ENCODE measurements around the gene RASGRP2.

DNA sequence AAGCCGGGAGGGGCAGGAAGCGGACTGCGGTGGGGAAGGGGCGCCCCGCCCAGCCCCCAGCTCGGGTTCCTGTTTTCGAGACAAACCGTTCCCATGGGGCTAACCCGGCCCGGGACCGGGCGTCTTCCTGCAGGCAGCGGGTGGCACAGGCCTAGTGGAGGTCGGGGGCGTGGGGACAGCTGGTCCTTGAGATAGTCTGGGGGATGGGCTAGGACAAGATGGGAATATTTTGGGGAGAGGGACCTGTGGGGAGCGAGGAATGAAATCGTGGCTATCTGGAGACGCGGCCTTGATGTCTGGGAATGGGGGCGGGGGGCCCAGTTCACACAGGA, 1.2 kb upstream of the RASGRP2 start:
- TF ChIP-seq TEAD4 (IDR thresholded peaks at IDR 0.05; ENCODE audit: low read depth, low read length) = no peak
- no peak for TF ChIP-seq RNF2 (IDR thresholded peaks at IDR 0.05; ENCODE audit: borderline replicate concordance, low read depth, low read length, missing control alignments, poor library complexity, severe bottlenecking)
- TF ChIP-seq, protein P1, sequence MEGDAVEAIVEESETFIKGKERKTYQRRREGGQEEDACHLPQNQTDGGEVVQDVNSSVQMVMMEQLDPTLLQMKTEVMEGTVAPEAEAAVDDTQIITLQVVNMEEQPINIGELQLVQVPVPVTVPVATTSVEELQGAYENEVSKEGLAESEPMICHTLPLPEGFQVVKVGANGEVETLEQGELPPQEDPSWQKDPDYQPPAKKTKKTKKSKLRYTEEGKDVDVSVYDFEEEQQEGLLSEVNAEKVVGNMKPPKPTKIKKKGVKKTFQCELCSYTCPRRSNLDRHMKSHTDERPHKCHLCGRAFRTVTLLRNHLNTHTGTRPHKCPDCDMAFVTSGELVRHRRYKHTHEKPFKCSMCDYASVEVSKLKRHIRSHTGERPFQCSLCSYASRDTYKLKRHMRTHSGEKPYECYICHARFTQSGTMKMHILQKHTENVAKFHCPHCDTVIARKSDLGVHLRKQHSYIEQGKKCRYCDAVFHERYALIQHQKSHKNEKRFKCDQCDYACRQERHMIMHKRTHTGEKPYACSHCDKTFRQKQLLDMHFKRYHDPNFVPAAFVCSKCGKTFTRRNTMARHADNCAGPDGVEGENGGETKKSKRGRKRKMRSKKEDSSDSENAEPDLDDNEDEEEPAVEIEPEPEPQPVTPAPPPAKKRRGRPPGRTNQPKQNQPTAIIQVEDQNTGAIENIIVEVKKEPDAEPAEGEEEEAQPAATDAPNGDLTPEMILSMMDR (IDR thresholded peaks at IDR 0.05; ENCODE audit: control extremely low read depth in 1 of 3, insufficient read depth in 1 of 3, low read depth in 1 of 3, low read length in 3 of 3) = no peak
- TF ChIP-seq POLR2A (IDR thresholded peaks at IDR 0.05; ENCODE audit: control extremely low read depth in 1 of 2, low read depth in 2 of 2, low read length in 2 of 2) = no peak
- TF ChIP-seq SP4 (IDR thresholded peaks at IDR 0.05; ENCODE audit: low read length) = no peak
- TF ChIP-seq TBP (IDR thresholded peaks at IDR 0.05; ENCODE audit: low read depth, low read length) = no peak
- TF ChIP-seq SRF (IDR thresholded peaks at IDR 0.05; ENCODE audit: low read depth, low read length) = no peak
- TF ChIP-seq MAFK (IDR thresholded peaks at IDR 0.05; ENCODE audit: low read depth, low read length) = no peak
- TF ChIP-seq GTF2F1 (IDR thresholded peaks at IDR 0.05; ENCODE audit: borderline replicate concordance, low read depth, low read length) = no peak
- TF ChIP-seq PHF8 (conservative IDR thresholded peaks at IDR 0.05; ENCODE audit: low read depth, low read length) = no peak
- no peak for TF ChIP-seq GABPA (IDR thresholded peaks at IDR 0.05; ENCODE audit: borderline replicate concordance, insufficient read depth, low read length)
- TF ChIP-seq FOSL1 (IDR thresholded peaks at IDR 0.05; ENCODE audit: insufficient read depth, low read depth, low read length) = no peak
